ENCODE measurements around the gene APOBEC3C.
"Not testable (repeated sequence)": the region's sequence is repeated elsewhere in the genome, so short reads cannot be mapped to it uniquely, and the experiment has no call there.

APOBEC3C gene

GRCh38 chr22:38973289-38974169 is 40.5 kb upstream of the APOBEC3C start:
- TF ChIP-seq CTCF (IDR thresholded peaks at IDR 0.05; ENCODE audit: control insufficient read depth, extremely low read depth, insufficient read depth) = peak; percentile 85
- DNase-seq (ENCODE audit: low read depth) = peak; percentile 0
- H3K4me3 ChIP-seq (ENCODE audit: low read depth, low read length) = no peak overlapping the region

- no peak overlapping the region for H3K4me3 ChIP-seq (ENCODE audit: low read depth, low read length)
- DNase-seq (ENCODE audit: low read depth) = no peak
- TF ChIP-seq CTCF (IDR thresholded peaks at IDR 0.05; ENCODE audit: control insufficient read depth, extremely low read depth, insufficient read depth) = no peak
These were observed 39.8 kb upstream of the APOBEC3C start for GRCh38 chr22:38974170-38974825.

- no peak for TF ChIP-seq CTCF (IDR thresholded peaks at IDR 0.05; ENCODE audit: control insufficient read depth, extremely low read depth, insufficient read depth)
- H3K4me3 ChIP-seq (ENCODE audit: low read depth, low read length) = no peak overlapping the region
- DNase-seq (ENCODE audit: low read depth) = no peak
These were observed 39.3 kb upstream of the APOBEC3C start for GRCh38 chr22:38974826-38975175.

GRCh38 chr22:38977289-38977688 is 36.8 kb upstream of the APOBEC3C start:
- H3K4me3 ChIP-seq (ENCODE audit: low read depth, low read length); DNase-seq (ENCODE audit: low read depth): not testable (repeated sequence)

DNA sequence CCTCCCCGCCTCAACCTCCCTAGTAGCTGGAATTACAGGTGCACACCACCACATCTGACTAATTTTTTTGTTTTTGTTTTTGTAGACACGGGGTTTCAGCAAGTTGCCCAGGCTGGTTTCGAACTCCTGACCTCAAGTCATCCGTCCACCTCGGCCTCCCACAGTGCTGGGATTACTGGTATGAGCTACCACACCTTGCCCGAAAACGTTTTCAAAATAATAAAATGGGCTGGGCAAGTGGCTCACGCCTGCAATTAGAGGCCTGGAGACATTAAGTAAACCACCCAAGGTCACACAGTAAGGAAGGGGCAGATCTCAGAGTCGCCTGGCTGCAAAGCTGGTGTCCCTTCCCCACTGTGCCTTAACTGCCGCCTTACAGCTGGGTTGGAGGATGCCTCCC is 33.5 kb upstream of the APOBEC3C start:
- DNase-seq (ENCODE audit: low read depth); H3K4me3 ChIP-seq (ENCODE audit: low read depth, low read length): not testable (repeated sequence)

GRCh38 chr22:38981005-38981991 is 32.8 kb upstream of the APOBEC3C start:
- DNase-seq (ENCODE audit: low read depth) = no peak
- H3K4me3 ChIP-seq (ENCODE audit: low read depth, low read length) = peak overlapping the region; percentile 50
- no peak for TF ChIP-seq CTCF (IDR thresholded peaks at IDR 0.05; ENCODE audit: control insufficient read depth, extremely low read depth, insufficient read depth)

DNA sequence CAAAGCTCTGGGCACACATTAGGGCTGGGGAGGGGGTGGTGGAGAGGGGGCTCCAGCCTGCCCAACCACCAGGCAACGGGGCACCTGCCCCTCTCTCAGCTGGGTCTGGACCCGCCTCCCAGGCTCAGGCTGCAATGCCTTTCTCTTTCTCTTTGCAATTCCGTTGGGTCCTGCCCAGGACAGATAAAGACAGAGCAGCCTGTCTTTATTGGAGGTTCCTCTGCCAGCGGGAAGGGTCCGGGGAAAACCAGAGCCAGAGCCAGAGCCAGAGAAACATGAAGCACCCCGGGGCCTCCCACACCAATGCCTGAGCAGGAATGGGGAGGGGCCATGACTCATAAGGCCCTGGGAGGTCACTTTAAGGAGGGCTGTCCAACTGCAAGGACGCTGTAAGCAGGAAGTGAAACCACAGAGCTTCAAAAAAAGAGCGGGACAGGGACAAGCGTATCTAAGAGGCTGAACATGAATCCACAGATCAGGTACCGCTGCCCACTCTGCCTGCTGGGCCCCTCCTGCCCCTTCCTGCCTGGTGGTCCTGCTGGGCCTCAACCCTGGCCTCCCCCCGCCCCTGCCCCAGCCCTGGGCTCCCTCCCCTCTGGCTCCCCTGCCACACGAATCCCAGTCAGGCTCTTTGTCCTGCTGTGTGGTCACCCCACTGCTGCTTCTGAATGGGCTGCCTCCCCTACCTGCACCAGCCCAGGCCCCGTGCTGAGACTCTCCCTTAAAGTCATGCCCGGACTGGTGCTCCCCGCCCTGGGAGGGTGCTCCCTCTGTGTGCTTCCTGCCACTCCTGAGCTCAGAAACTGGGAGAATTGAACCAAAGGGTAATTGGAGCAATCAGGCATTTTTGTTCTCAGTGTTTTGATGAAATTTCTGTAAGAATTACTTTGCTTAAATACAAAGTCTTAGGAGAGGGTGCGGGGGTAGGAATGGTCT is 31.8 kb upstream of the APOBEC3C start, which contains the start of gene APOBEC3B:
TSS of gene APOBEC3B (plus strand) at position 356 of the 936 bp plus-strand sequence. CDS start at position 463, 107 bp downstream.
- TF ChIP-seq CTCF (IDR thresholded peaks at IDR 0.05; ENCODE audit: control insufficient read depth, extremely low read depth, insufficient read depth) = no peak
- peak; percentile 78 for DNase-seq (ENCODE audit: low read depth)
- peak within 1 kb of the TSS; percentile 50 for H3K4me3 ChIP-seq (ENCODE audit: low read depth, low read length)

Measured in LNCaP clone FGC (cell line).